ENCODE data around the gene CENPO.
A peak's percentile ranks its signal among the peaks of the same experiment; 100 is the strongest.

The CENPO gene

DNA sequence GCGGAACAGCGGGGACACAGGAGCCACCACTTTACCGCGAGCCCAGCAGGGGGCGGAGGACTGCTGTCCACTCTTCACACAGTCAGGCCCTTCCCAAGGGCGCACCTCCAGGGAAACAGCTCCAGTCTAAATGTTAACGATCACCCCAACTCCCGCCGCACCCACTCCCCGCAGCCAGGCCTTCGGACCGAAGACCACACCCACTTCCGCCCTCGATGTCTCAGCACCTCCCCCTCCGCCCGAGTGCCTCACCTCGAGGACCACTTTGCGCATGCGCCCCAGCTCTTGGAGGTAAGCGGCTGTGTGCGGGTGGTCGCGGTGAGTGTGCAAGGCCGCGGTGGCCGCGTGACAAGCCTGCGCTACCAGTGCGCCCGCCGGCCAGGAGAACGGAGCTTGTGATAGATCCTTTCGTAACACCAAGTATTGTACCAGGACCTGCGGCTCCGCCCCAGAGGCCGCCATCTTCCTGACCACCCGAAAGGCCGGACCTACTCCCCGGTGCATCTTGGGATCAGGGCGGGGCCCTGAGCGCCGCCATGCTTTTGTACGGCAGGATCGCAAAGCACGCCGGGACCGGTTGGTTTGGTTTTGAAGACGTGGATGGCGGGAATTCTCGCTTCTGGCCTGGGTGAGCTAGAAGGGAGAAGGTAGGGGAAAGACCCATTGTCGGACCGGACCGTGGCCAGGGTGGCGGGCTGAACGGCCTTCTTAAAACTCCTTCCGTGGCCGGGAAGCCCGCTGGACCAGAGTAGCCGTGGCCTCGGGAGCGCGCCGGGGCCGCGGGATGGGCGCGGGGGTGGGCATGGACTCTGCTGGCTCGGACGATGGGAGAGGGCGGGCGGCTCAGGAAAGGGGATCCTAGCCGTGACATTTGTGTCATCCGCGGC, at the start of gene CENPO, which contains the start of gene PTRHD1:
TSS of gene CENPO (plus strand) at position 552 of the 887 bp plus-strand sequence. CDS start 495 bp downstream, outside the sequence.
TSS of gene PTRHD1 (minus strand) at position 518 of the 887 bp plus-strand sequence. CDS start at position 504, 14 bp downstream.
- peak; percentile 94 for DNase-seq (ENCODE audit: low spot score)

DNA sequence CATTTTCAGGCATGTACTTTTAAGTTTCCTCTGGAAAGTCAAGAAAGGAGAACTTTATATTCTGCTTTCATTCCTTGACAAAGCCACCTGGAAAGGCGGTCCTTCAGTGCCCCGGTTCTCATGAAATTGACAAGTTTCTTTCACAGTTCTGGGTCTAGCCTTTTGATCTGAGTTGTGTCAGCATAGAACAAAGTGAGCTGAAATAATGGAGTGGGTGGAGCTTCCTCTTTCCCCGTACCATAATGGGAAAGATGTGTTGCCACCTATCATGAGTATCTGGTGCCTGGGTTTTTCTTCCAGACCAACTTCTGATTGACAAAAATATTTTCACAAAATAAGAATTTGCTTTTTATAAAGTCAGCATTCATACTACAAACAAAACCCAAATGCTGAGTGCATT, 49.3 kb upstream of the CENPO start:
- DNase-seq (ENCODE audit: low spot score) = no peak

DNA sequence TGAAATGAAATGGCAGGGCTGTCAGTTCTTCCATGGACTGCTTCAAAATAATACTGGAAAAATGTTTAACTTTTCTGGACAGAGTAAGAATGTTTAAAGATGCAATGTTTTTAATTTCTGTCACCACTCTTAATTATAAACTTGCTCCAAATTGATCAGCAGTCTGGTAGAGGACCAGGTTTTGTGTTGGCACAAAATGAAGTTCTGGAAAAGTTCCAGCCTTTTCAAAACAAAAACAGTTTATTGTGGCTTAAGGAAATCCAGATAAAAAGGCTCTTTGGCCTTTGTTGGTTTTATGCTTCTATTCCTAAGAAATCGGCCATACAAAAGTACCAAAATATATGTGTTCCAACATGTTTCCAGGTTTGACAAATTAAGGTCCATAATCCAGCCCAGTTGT, 48.9 kb upstream of the CENPO start:
- no peak for DNase-seq (ENCODE audit: low spot score)

DNA sequence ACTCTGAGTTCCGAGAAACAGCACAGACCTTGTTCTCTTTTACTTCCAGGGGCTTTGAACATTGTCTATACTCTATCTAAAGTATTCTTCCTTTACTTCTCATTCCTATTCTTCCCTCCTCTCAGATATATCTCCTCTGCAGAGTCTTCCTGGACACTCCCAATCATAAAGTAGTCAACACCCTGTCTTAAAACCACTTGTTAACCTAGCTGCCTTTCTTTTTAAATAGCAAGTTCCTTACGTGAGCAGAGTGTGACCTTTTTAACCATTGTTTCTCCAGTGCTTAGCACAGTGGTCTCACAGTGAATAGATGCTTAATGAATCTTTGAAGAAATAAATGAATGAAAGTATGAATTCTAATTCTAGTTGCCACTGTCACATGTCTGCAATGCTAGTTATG, 47.4 kb upstream of the CENPO start:
- no peak for DNase-seq (ENCODE audit: low spot score)

DNA sequence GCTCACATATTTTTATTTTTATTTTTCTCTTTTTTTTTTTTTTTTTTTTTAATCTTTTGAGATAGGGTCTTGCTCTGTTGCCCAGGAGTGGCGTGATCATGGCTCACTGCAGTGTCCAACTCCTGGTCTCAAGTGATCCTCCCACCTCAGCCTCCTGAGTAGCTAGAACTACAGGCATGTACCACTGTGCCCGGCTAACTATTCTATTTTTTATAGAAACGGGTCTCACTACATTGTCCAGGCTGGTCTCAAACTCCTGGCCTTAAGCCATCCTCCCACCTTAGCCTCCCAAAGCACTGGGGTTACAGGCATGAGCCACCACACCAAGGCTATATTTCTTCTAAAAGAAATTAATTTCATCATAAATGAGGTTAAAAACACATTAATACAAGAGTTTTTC, 45.9 kb upstream of the CENPO start:
- no peak for DNase-seq (ENCODE audit: low spot score)

DNA sequence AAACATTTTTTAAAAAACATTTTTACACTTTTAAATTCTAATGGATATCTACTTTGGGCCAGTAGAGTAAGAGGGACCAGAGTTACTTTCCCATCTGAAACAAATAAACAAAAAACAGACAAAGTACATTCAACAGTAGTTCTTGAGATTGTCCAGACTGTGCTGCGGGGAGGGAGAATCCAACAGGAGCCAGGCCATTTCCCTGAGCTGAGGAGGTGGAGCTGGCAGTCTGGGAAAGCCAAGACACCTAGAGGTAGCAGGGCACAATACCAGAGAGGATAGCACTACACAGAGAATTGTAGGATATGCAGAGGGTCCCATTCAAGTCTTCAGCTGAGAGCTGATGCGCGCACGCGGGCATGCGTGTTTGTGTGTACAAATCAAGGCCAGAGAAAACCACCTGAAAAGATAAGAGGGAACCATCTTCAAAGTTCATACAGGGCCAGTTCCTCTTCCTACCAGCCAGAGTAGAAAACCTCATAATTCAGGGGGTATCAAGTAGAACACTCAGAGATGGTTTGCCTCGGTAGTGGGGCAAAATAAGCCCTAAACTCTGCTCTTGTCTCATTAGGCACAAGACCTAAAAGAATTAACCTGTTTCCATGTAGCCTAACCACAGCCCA, 44.0 kb upstream of the CENPO start:
- no peak for DNase-seq (ENCODE audit: low spot score)

- no peak for DNase-seq (ENCODE audit: low spot score)
Observed at GRCh38 chr2:24754985-24755705, 38.1 kb upstream of the CENPO start.

DNA sequence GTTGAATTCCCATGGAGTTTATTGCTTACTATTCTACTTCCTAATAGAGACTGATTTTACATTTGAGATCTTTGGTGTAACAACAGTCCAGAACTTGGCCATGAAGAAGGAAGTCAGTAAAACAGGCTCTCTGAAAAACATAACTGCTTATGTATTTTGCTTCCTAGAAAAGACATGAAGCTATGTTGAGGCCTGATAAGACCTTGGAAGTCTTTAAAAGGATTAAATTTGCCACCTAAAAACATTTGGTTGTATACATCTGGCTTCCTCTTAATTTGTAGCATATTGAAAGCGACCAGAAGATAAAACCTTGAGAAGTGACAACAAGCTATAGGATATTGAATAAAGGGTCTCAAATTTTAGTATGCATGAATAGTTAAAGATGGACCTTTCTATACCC, 36.4 kb upstream of the CENPO start:
- no peak for DNase-seq (ENCODE audit: low spot score)

DNA sequence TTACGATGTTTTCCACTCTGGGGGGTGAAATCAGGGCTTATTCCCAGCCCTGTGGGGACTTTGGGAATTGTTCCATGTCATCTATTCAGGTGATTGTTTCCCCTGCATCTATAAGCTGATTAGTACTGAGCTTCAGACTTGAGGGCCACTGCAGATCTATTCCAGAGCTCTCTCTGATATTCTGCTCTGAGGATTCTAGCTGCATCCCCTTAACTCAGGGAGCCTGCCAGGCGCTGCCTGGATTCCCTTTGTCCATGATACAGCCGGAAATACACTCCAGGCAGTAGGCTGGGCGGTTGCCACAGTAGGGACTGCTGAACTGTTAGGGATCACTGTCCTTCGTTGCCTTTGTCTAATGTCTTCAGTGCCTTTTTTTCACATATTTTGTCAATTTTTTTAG, 31.4 kb upstream of the CENPO start:
- no peak for DNase-seq (ENCODE audit: low spot score)

GRCh38 chr2:24762518-24762917, 30.7 kb upstream of the CENPO start:
- no peak for DNase-seq (ENCODE audit: low spot score)

GRCh38 chr2:24763843-24764242, 29.4 kb upstream of the CENPO start:
- no peak for DNase-seq (ENCODE audit: low spot score)

DNA sequence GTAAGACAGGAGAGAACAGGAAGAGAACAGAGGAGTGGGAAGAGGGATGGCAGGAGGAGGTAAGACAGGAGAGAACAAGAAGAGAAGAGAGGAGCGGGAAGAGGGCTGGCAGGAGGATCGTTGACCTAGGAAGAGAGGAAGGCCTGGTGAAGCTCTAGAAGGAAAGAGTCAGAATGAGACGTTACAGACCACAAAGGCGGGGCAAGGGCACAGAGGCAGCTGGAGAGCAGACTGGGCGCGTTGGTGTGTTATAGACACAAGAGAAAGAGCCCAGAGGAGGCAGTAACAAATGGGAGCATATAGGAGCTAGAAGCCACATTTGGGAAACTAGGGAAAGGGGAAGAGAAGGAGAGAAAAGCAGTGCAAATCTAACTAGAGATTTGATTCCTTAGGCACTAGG, 26.6 kb upstream of the CENPO start:
- no peak for DNase-seq (ENCODE audit: low spot score)

DNA sequence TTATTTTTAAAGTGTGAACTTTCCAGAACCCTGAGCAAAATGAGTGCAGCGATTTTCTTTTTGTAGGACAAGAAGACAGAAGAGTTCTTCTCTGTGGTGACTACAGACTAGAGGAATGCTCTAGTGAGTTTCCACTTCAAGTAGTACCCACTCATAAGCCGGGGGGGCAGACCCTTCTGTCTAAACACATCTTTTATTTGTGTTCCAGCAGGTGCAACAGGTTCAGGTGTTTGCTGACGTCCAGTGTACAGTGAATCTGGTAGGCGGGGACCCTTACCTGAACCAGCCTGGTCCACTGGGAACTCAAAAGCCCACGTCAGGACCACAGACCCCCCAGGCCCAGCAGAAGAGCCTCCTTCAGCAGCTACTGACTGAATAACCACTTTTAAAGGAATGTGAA, 25.2 kb upstream of the CENPO start:
- no peak for DNase-seq (ENCODE audit: low spot score)

GRCh38 chr2:24768601-24769000, 24.6 kb upstream of the CENPO start:
- DNase-seq (ENCODE audit: low spot score) = no peak

DNA sequence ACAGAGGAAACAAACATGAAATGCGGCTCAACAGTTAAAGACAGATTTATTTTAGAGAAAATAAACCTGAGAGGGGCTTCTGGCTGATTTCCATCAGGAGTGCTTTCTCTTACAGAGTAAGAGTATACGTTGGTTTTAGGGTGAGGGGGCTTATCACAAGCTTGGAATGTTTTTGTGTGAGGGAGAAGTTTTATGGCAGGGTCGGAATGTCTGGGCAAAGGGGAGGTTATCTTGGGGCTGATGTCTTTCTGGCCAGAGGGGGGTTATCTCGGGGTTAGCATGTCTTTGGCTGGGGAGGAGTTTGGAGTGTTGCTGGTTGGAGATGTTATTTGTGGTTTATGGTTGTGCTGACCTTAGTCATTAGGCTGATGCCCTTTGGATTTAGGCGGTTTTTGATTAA, 22.2 kb upstream of the CENPO start:
- no peak for DNase-seq (ENCODE audit: low spot score)

DNA sequence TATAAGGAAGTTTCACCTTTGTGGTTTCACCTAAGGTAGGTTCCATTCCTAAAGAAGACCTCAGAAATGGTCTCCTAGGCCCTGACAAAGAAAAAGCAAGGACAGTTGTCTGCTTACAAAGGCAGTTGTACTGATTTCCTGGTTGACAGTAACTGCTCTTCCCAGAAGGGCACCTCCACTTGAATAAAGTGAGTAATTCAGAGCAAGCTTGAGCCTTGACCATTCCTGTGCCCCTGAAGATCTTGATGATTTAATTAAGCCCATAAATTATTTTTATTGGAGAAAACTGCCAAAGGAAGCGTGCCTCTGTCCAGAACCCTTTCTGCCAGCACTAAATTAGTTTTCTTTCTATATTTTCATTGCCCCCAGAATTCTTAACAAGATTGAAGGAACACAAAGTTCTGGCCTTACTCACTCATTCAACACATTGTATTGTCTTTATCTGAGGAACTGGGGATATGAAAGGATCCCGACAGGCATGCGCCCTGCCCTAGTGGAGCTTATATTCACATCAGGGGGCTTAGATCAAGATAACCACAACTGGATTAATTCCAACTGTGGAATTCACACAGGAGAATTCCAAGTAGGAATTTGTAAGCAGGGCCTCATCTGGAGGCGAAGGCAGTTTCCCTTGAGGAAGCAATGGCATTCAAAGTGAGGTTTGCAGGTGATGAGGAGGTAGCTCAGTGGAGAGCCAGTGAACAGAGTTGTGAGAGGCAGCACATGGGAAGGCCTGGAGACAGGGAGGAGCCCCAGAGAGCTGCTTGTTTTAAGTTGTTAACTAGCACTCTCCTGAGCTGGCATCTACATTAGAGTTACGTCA, 21.2 kb upstream of the CENPO start:
- no peak for DNase-seq (ENCODE audit: low spot score)

DNA sequence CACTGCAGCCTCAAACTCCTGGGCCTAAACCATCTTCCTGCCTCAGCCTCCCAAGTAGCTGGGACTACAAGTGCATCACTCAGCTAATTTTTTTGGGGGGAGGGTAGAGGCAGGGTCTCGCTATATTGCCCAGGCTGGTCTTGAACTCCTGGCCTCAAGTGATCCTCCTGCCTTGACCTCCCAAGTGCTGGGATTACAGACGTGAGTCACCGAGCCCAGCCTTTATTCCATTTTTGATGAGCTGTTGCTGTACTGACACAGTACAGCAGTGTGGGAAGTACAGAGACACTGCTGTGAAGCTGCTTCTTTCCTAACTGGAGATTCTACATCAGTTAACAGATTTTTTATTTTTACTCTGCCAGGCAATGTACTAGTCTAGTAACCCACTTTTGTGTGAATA, 18.9 kb upstream of the CENPO start:
- no peak for DNase-seq (ENCODE audit: low spot score)

DNA sequence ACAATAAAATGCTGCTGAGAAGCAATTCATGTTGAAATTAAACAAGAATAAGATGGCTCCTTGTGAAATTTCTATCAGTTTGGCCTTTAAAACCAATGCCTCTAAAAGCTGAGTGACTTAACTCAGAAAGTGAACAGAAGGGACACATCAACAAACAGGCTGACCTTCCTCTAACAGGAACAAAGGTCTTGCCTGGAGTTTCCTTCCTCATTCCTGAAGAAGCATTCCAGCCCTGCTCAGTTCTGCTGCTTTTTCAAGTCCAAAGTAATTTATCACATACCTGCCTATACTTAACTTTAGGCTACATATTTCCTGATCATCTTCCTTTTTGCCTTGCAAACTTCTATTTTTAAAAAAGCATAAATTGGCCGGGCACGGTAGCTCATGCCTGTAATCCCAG, 14.1 kb upstream of the CENPO start:
- DNase-seq (ENCODE audit: low spot score) = no peak

DNA sequence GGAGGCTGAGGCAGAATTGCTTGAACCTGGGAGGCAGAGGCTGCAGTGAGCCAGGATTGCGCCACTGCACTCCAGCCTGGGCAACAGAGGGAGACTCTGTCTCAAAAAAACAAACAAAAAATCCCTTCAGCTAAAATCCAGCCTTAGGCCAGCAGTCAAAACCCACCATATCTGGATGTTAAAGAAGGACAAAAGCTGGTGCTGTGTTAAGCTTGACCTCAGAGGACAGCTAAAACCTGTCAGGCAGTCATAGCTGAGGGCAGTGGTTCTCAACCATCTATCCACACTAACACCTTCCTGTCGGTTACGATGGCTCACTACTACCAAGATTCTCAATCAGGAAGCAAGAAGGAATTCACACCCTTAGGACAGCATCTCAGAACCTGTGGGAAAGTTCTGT, 9.6 kb upstream of the CENPO start:
- DNase-seq (ENCODE audit: low spot score) = no peak

DNA sequence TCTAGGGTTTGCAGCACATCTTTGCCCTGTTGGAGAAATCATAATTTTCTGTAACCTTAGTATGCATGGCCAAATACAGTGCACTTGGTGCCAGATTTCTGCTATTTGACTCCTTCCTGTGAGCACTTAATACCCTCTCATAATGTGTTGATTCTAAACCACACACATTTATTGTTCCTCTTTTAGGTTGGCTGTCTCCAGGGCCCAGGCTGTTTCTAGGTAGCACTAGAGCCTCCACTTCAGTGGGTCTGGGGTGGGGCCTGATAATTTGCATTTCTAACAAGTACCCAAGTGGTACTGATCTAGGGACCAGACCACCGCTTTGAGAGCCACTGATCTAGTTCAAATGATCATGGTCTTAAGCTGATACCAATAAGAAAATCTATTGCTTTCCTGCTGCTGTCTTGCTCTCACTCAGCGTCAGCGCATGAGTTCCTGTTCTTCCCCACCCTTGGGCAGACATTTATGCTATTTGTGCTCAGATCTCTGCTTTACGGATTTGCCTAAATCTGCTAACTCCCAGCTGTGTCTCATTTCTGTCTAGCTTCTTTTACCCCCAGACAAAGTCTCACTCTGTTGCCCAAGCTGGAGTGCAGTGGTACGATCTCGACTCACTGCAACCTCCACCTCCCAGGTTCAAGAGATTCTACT, 7.4 kb upstream of the CENPO start:
- no peak for DNase-seq (ENCODE audit: low spot score)

GRCh38 chr2:24787532-24787931, 5.7 kb upstream of the CENPO start:
- no peak for DNase-seq (ENCODE audit: low spot score)

Data from CD4-positive, alpha-beta T cell treated with Interleukin-6 at 100 ng/mL for 8 hours (primary cell).